ENCODE data around the gene PLXNB3.

GRCh38 chrX:153746359-153746758 lies 17.7 kb upstream of the PLXNB3 start:
- TF ChIP-seq POLR2A (IDR thresholded peaks at IDR 0.05) (no peak), CTCF (IDR thresholded peaks at IDR 0.05) (no peak), POLR2AphosphoS5 (IDR thresholded peaks at IDR 0.05) (no peak)
